GM12864 (cell line): ENCODE results near the gene SECTM1.
A peak's percentile ranks its signal among the peaks of the same experiment; 100 is the strongest.
"Not testable (repeated sequence)": the region's sequence is repeated elsewhere in the genome, so short reads cannot be mapped to it uniquely, and the experiment has no call there.

Source experiments
- DNase-seq: peaks from one replicate; pipeline ENCODE4 v3.0.0-alpha.2; 2011; ENCODE audit warnings: low read depth
- H3K4me3 ChIP-seq: 2 replicates; pipeline ENCODE4 v1.5.1; 2011; ENCODE audit warnings: mild to moderate bottlenecking, low read depth, low read length, control low read depth
- TF ChIP-seq, protein P1 (sequence below): IDR thresholded peaks from 2 replicates; pipeline ENCODE4 v1.5.1; 2011; ENCODE audit warnings: low read depth, mild to moderate bottlenecking, moderate library complexity, low read length, control low read depth, inconsistent platforms; ENCODE audit errors: missing control alignments

Gene SECTM1

DNA sequence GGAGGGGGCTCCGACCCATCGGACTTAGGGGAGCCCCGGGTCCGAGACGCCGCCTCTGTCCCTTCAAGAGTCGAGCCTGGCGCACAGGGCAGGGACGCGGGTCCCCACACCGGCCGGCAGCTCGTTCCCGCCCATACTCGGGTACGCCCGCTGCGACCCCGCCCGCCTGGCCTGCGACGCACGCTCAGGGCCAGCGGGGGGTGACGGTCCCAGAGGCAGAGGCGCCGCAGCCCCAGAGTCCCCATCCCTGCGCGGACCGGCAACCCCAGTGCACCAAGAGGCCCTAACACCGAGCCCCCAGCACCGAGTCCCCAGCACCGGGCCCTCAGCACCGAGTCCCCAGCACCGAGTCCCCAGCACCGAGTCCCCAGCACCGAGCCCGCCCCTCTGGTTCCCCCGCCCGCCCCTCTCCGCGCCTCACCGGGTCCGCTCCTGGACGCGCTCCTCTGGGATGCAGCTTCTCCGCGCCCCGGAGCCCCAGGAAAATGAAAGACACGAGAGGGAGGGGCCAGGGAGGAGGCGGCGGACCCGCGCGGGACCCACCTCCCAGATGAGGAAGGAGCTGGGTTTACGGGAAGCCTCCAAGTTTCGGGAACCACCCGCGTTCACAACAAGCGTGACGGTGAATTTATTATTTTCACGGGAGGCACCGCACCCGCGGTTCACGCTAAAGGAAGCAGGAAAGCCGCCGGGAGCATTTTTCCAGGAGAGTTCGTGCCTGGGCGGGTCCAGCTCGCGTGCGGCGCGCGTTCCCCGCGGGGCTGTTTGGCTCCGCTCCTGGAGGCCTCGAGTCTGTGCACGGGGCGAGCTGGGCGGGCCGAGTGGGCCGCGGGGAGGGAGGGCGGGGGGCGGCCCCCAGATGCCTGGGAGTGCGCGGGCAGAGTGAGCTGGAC lies at the start of gene SECTM1:
TSS of gene SECTM1 (minus strand) at position 488 of the 893 bp plus-strand sequence. CDS start 6,526 bp downstream, outside the sequence.
- TF ChIP-seq, protein P1, sequence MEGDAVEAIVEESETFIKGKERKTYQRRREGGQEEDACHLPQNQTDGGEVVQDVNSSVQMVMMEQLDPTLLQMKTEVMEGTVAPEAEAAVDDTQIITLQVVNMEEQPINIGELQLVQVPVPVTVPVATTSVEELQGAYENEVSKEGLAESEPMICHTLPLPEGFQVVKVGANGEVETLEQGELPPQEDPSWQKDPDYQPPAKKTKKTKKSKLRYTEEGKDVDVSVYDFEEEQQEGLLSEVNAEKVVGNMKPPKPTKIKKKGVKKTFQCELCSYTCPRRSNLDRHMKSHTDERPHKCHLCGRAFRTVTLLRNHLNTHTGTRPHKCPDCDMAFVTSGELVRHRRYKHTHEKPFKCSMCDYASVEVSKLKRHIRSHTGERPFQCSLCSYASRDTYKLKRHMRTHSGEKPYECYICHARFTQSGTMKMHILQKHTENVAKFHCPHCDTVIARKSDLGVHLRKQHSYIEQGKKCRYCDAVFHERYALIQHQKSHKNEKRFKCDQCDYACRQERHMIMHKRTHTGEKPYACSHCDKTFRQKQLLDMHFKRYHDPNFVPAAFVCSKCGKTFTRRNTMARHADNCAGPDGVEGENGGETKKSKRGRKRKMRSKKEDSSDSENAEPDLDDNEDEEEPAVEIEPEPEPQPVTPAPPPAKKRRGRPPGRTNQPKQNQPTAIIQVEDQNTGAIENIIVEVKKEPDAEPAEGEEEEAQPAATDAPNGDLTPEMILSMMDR: no peak
- H3K4me3 ChIP-seq: peak within 1 kb of the TSS; percentile 23; the same call in 1 of the 2 replicates
- no peak for DNase-seq

DNA sequence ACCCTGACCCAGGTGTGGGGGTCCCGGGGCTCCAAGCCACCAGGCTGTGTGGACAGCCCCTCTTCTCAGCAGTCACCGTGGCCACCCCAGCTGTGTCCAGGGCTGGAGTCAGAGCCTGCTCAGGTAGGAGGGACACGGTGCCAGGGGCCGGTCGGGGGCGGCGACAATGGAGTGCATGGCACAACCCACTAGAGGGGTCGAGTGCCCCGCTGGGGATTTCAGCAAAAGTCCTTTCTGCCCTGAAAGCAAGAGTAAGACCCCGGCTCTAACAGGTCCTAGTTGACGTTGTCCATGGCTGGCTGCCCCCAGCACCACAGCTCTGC lies 49.3 kb upstream of the SECTM1 start:
- H3K4me3 ChIP-seq: no peak overlapping the region
- TF ChIP-seq, protein P1: no peak
- no peak for DNase-seq

DNA sequence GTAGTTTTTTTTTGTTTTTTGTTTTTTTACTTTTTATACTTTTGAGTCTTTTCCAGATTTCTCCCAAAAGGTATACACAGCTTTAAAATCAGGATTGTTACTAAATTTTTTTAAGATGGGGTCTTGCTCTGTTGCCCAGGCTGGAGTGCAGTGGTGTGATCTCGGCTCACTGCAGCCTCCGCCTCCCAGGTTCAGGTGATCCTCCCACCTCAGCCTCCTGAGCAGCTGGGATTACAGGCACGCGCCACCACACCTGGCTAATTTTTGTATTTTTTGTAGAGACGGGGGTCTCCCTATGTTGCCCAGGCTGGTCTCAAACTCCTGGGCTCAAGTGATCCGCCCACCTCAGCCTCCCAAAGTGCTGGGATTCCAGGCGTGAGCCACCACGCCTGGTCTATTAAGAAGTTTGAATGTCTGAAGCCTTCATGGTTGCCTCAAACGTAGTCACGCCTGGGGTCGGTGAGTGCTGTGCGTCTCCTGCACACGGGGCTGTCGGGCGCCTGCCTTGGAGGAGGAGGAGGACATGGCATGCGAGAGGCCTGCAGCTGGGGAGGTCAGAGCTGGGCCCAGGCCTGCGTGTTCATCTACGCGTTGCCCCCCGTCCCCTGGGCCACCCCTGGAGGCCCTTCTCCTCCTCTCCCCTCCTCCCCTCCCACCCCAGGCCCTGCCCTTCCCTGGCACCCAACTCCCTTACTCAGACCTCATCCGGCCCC lies 48.8 kb upstream of the SECTM1 start:
- H3K4me3 ChIP-seq: not testable (repeated sequence)

DNA sequence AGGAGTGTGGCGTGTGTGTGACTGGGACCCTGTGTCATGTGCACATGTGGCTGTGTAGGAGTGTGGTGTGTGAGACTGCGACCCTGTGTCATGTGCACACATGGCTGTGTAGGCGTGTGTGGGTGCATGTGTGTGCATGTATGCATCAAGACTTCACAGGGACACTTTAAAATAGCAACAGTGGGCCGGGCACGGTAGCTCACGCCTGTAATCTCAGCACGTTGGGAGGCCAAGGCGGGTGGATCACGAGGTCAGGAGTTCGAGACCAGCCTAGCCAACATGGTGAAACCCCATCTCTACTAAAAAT lies 48.1 kb upstream of the SECTM1 start:
- not testable (repeated sequence) for H3K4me3 ChIP-seq, DNase-seq

More for the DNA sequence above, 48.8 kb upstream of the SECTM1 start:
- DNase-seq: not testable (repeated sequence)

DNA sequence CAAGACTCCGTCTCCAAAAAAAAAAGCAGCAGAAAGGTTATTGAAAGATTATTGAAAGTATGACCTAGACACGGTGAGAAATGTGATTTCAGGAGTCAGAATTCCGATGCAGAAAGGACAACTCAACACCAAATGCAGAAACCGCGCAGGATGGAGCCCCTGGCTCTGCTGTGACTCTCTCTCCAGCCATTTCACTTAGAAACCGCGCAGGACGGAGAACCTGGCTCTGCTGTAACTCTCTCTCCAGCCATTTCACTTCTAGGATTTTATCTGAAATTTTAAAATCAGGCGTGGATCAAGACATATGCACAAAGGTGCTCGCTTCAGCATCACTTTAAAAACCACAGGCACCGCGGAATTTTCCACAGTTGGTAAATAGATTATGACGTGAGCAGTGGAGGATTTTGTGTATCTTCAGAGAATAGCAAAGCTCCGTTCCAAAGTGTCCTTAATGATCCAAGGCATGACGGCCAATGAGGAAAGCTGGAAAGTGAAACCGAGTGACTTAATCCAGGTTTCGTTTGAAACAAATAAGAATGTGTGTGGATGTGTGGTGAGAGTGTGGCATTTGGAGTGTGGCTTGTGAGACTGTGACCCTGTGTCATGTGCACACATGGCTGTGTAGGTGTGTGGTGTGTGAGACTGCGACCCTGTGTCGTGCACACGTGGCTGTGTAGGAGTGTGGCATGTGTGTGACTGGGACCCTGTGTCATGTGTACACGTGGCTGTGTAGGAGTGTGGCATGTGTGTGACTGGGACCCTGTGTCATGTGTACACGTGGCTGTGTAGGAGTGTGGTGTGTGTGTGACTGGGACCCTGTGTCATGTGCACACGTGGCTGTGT lies 47.5 kb upstream of the SECTM1 start:
- no peak overlapping the region for H3K4me3 ChIP-seq
- TF ChIP-seq, protein P1: no peak
- DNase-seq: no peak

DNA sequence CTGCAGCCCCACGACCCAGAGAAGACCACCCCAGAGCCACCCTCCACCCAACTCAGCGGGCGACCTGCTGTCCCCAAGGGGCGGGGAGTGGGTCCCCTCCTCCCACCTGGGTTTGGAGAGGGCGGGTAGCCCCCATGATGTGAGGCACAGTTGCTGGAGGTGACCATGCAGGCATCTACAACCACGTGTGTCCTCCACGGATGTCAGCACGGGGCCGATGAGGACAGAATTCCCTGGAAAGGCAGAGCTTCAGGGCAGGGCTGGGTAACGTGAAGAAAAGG lies 45.1 kb upstream of the SECTM1 start:
- no peak for DNase-seq
- no peak overlapping the region for H3K4me3 ChIP-seq
- TF ChIP-seq, protein P1: no peak

DNA sequence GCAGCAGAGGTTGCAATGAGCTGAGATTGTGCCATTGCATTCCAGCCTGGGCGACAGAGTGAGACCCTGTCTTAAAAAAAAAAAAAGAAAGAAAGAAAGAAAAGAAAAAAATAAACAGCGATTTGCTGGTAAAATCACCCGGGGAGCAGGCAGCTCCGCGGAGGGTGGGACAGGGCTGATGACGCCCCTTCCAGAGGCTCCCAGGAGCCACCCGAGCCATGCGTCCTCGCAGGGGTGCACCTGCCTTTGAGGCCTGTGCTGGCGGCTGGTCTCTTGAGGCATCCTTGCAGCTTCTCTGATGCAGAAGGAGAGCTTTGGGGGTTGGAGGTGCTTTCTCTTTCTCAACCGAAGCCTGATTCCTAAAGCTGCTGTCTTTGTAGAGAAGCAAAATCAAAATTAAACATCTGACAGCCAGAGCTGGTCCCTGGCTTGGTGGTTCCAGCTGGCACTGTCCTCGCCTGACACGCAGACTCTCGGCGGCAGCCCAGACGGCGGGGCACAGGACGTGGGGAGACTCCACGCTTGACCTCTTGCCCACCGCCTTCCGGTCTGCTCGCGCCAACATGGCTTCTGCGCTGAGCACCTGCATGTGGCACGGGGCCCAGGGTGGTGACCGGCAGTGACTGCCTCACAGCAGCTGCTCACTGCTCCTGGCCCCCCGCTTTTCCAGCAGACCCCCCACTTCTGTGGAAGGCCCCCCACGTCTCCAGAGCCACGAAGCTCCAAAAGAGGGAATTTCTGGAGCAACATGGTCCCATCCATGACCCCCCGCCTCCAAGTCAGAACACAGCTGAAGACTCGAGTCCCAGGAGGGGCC lies 44.6 kb upstream of the SECTM1 start:
- TF ChIP-seq, protein P1: no peak
- DNase-seq: no peak

DNA sequence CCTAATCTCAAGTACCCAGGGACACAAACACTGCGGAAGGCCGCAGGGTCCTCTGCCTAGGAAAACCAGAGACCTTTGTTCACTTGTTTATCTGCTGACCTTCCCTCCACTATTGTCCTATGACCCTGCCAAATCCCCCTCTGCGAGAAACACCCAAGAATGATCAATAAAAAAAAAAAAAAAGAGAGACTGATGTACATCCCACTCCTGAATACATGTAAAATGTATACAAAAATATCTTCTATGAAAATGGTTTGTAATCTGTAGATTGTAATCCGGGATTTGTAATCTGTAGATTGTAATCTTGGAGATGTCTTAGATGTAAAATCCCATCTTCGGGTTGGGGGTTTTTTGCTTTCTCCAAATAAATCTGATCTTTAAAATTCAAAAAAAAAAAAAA lies 43.7 kb upstream of the SECTM1 start:
- not testable (repeated sequence) for DNase-seq, H3K4me3 ChIP-seq

More for the DNA sequence above, 44.6 kb upstream of the SECTM1 start:
- H3K4me3 ChIP-seq: no peak overlapping the region
